Naive B cell (primary cell): ENCODE data around the gene ANKRD33. TPM values are rescaled to one million over a fixed set of nuclear protein-coding genes. Genes with fewer than 3 reads are reported as not detected.
A peak's percentile ranks its signal among the peaks of the same experiment; 100 is the strongest.

Experiments
- ATAC-seq, 2 donors: fragments of 150-1000 bp; cut with Tn5 transposase; 2 replicates each; pipeline ENCODE4 v1.10.0; 2021; ENCODE audit warnings: low read depth in 2 of 2, mild to moderate bottlenecking in 2 of 2, moderate library complexity in 2 of 2
- DNase-seq: peaks from one replicate; pipeline ENCODE4 v3.0.0; 2022
- H3K27ac Mint-ChIP-seq, 6 donors: one replicate each; pipeline ENCODE4 v1.8.0; 2020 to 2022; ENCODE audit warnings: mild to moderate bottlenecking in 6 of 6, mixed read lengths in 6 of 6, moderate library complexity in 5 of 6, inconsistent platforms in 2 of 6
- H3K27me3 Mint-ChIP-seq, 3 donors: one replicate each; pipeline ENCODE4 v1.8.0; 2021 to 2022; ENCODE audit warnings: mixed read lengths in 3 of 3, mild to moderate bottlenecking in 1 of 3
- H3K36me3 Mint-ChIP-seq, 2 donors: one replicate each; pipeline ENCODE4 v1.8.0; 2020 to 2022; ENCODE audit warnings: mixed read lengths in 2 of 2, inconsistent platforms in 1 of 2, mild to moderate bottlenecking in 1 of 2
- H3K4me1 Mint-ChIP-seq, 3 donors: one replicate each; pipeline ENCODE4 v1.8.0; 2020 to 2022; ENCODE audit warnings: mixed read lengths in 3 of 3, inconsistent platforms in 1 of 3, mild to moderate bottlenecking in 1 of 3, moderate library complexity in 1 of 3
- H3K4me3 Mint-ChIP-seq, 8 donors: one replicate each; pipeline ENCODE4 v1.8.0; 2020 to 2022; ENCODE audit warnings: mild to moderate bottlenecking in 8 of 8, mixed read lengths in 8 of 8, moderate library complexity in 8 of 8, inconsistent platforms in 2 of 8
- H3K9me3 Mint-ChIP-seq, 7 donors: one replicate each; pipeline ENCODE4 v1.8.0; 2020 to 2022; ENCODE audit warnings: mixed read lengths in 7 of 7, mild to moderate bottlenecking in 5 of 7, inconsistent platforms in 2 of 7, moderate library complexity in 1 of 7
- polyA plus RNA-seq, 6 donors: library from polyadenylated mRNA; unstranded; fragments of 300-500 nt; fragmentation: Illumina TruSeq; gene quantifications; one replicate each; pipeline ENCODE4 v1.2.3, GENCODE V29; 2021; ENCODE audit warnings: low read depth in 6 of 6

Gene ANKRD33
- polyA plus RNA-seq, 6 donors from 2014 or later, result not detected

- DNase-seq, result peak; percentile 42
- peak; percentile 79 to 82 for ATAC-seq
- Mint-ChIP-seq H3K4me1 (peaks cover 31 to 34% (median 32%) of the 10 kb centered on the region in 3 donors), H3K9me3 (no peaks in the 10 kb centered on the region), H3K4me3 (peak overlapping the region in 7 of 8 donors; percentile 1 to 70 (median 55)), H3K27me3 (peaks cover 0 to 9% (median 5%) of the 10 kb centered on the region in 3 donors), H3K27ac (peak overlapping the region in 1 of 6 donors; percentile 82), H3K36me3 (no peaks in the 10 kb centered on the region)
These were observed 35.8 kb downstream of the ANKRD33 start for GRCh38 chr12:51923506-51924365.

GRCh38 chr12:51924551-51925319, 36.8 kb downstream of the ANKRD33 start:
- ATAC-seq, result peak; percentile 24 to 31
- no peak for DNase-seq
- peaks cover 0 to 9% (median 5%) of the 10 kb centered on the region in 3 donors for H3K27me3 Mint-ChIP-seq
- no peaks in the 10 kb centered on the region for H3K9me3 Mint-ChIP-seq
- no peaks in the 10 kb centered on the region for H3K36me3 Mint-ChIP-seq
- H3K4me1 Mint-ChIP-seq, result peaks cover 31 to 34% (median 32%) of the 10 kb centered on the region in 3 donors
- peak overlapping the region in 3 of 8 donors; percentile 11 to 71 (median 29) for H3K4me3 Mint-ChIP-seq
- peak overlapping the region in 1 of 6 donors; percentile 49 for H3K27ac Mint-ChIP-seq

- ATAC-seq (no peak), DNase-seq (no peak)
- Mint-ChIP-seq H3K4me3 (peak overlapping the region in 1 of 8 donors; percentile 22), H3K4me1 (peaks cover 31 to 34% (median 32%) of the 10 kb centered on the region in 3 donors), H3K27me3 (peaks cover 0 to 9% (median 5%) of the 10 kb centered on the region in 3 donors), H3K9me3 (no peaks in the 10 kb centered on the region), H3K27ac (peak overlapping the region in 2 of 6 donors; percentile 5 to 39), H3K36me3 (no peaks in the 10 kb centered on the region)
These were observed 37.6 kb downstream of the ANKRD33 start for GRCh38 chr12:51925346-51926063.

GRCh38 chr12:51926064-51926632, 38.2 kb downstream of the ANKRD33 start:
- Mint-ChIP-seq H3K27me3 (peaks cover 0 to 9% (median 5%) of the 10 kb centered on the region in 3 donors), H3K27ac (peak overlapping the region in 2 of 6 donors; percentile 10 to 39), H3K4me3 (no peak overlapping the region), H3K36me3 (no peaks in the 10 kb centered on the region), H3K9me3 (no peaks in the 10 kb centered on the region), H3K4me1 (peaks cover 31 to 34% (median 32%) of the 10 kb centered on the region in 3 donors)
- no peak for ATAC-seq
- no peak for DNase-seq

GRCh38 chr12:51926718-51927117, 38.8 kb downstream of the ANKRD33 start:
- Mint-ChIP-seq H3K27me3 (peaks cover 0 to 9% (median 5%) of the 10 kb centered on the region in 3 donors), H3K4me1 (peaks cover 31 to 32% (median 32%) of the 10 kb centered on the region in 3 donors), H3K27ac (no peak overlapping the region), H3K4me3 (no peak overlapping the region), H3K36me3 (no peaks in the 10 kb centered on the region), H3K9me3 (no peaks in the 10 kb centered on the region)
- peak; percentile 21 for DNase-seq
- no peak for ATAC-seq

- H3K4me3 Mint-ChIP-seq, result no peak overlapping the region
- H3K9me3 Mint-ChIP-seq, result no peaks in the 10 kb centered on the region
- no peaks in the 10 kb centered on the region for H3K36me3 Mint-ChIP-seq
- DNase-seq (no peak), ATAC-seq (no peak)
- peaks cover 0 to 14% (median 12%) of the 10 kb centered on the region in 3 donors for H3K27me3 Mint-ChIP-seq
- H3K4me1 Mint-ChIP-seq, result peaks cover 0 to 1% (median 0%) of the 10 kb centered on the region in 3 donors
- H3K27ac Mint-ChIP-seq, result no peak overlapping the region
These were observed 44.5 kb downstream of the ANKRD33 start for GRCh38 chr12:51932218-51933076.

- Mint-ChIP-seq H3K27ac (no peak overlapping the region), H3K9me3 (no peaks in the 10 kb centered on the region), H3K27me3 (peaks cover 0 to 14% (median 7%) of the 10 kb centered on the region in 3 donors), H3K4me1 (peaks cover 0 to 1% (median 0%) of the 10 kb centered on the region in 3 donors), H3K36me3 (no peaks in the 10 kb centered on the region), H3K4me3 (no peak overlapping the region)
- ATAC-seq (no peak), DNase-seq (no peak)
These were observed 46.2 kb downstream of the ANKRD33 start for GRCh38 chr12:51934080-51934479.

- Mint-ChIP-seq H3K27me3 (peaks cover 8 to 41% (median 37%) of the 10 kb centered on the region in 3 donors), H3K4me3 (no peak overlapping the region), H3K27ac (no peak overlapping the region), H3K4me1 (peaks cover 0 to under 1% (median 0%) of the 10 kb centered on the region in 3 donors), H3K9me3 (peaks cover 0 to 3% (median 0%) of the 10 kb centered on the region in 7 donors), H3K36me3 (no peaks in the 10 kb centered on the region)
- DNase-seq (no peak), ATAC-seq (no peak)
These were observed 50.0 kb downstream of the ANKRD33 start for GRCh38 chr12:51937926-51938325.

GRCh38 chr12:51938726-51939125, 50.8 kb downstream of the ANKRD33 start:
- Mint-ChIP-seq H3K27me3 (peaks cover 8 to 49% (median 44%) of the 10 kb centered on the region in 3 donors), H3K27ac (no peak overlapping the region), H3K4me3 (no peak overlapping the region), H3K36me3 (peaks cover 0 to under 1% of the 10 kb centered on the region in 2 donors), H3K4me1 (no peaks in the 10 kb centered on the region), H3K9me3 (peaks cover 0 to 10% (median under 1%) of the 10 kb centered on the region in 7 donors)
- ATAC-seq (no peak), DNase-seq (no peak)

- H3K27ac Mint-ChIP-seq, result no peak overlapping the region
- no peak for ATAC-seq
- DNase-seq, result no peak
- H3K36me3 Mint-ChIP-seq, result peaks cover 0 to 18% of the 10 kb centered on the region in 2 donors
- no peaks in the 10 kb centered on the region for H3K4me1 Mint-ChIP-seq
- peaks cover 9 to 51% (median 46%) of the 10 kb centered on the region in 3 donors for H3K27me3 Mint-ChIP-seq
- peaks cover 7 to 30% (median 16%) of the 10 kb centered on the region in 7 donors for H3K9me3 Mint-ChIP-seq
- H3K4me3 Mint-ChIP-seq, result no peak overlapping the region
These were observed 53.2 kb downstream of the ANKRD33 start for GRCh38 chr12:51941011-51941581.
